HG03039 (cell line): ENCODE data around the gene STK11IP.
A peak's percentile ranks its signal among the peaks of the same experiment; 100 is the strongest.

Experiments
- ATAC-seq: cut with Tn5 transposase; IDR thresholded peaks from one replicate; pipeline ENCODE4 v1.9.1; 2021; ENCODE audit warnings: mild to moderate bottlenecking, moderate library complexity; ENCODE audit not compliant: unreplicated experiment

Gene STK11IP, protein sequence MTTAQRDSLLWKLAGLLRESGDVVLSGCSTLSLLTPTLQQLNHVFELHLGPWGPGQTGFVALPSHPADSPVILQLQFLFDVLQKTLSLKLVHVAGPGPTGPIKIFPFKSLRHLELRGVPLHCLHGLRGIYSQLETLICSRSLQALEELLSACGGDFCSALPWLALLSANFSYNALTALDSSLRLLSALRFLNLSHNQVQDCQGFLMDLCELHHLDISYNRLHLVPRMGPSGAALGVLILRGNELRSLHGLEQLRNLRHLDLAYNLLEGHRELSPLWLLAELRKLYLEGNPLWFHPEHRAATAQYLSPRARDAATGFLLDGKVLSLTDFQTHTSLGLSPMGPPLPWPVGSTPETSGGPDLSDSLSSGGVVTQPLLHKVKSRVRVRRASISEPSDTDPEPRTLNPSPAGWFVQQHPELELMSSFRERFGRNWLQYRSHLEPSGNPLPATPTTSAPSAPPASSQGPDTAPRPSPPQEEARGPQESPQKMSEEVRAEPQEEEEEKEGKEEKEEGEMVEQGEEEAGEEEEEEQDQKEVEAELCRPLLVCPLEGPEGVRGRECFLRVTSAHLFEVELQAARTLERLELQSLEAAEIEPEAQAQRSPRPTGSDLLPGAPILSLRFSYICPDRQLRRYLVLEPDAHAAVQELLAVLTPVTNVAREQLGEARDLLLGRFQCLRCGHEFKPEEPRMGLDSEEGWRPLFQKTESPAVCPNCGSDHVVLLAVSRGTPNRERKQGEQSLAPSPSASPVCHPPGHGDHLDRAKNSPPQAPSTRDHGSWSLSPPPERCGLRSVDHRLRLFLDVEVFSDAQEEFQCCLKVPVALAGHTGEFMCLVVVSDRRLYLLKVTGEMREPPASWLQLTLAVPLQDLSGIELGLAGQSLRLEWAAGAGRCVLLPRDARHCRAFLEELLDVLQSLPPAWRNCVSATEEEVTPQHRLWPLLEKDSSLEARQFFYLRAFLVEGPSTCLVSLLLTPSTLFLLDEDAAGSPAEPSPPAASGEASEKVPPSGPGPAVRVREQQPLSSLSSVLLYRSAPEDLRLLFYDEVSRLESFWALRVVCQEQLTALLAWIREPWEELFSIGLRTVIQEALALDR

DNA sequence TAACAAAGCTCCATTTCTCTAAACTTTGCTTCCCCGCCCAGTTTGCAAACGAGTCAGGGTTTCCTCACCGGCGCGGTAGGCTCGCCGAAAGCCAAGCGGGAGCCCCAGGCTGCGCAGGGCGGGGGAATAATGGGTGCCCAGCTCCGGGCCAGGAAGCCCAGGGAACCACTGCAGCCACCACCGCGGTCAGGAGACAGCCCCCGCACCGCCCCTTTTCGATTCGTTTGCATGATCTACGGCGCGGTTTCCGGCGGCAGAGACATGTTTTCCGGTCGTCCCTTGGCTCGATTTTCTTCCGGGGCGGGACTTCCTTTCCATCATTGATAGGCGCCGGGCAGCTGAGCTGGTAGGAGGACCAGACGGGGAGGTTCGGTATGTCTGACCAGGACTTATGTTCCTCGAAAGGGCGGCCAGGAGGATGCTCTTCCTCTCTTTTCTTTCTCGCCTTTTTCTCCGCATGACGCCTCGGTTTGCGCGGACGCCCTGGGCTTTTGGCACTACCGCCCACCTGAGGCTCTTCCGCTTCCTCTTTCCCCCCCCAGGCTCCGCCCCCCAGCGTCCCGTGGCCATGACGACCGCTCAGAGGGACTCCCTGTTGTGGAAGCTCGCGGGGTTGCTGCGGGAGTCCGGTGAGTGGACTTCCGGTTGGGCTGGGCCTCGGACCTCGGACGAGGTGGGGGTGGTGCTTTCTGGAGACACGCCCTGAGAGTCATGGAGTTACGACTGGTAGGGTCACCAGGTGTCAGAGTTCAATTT, at the start of gene STK11IP:
STK11IP (plus strand) TSS at position 306 of the 756 bp plus-strand sequence; CDS start at position 569, 263 bp downstream.
- ATAC-seq: peak; percentile 88

DNA sequence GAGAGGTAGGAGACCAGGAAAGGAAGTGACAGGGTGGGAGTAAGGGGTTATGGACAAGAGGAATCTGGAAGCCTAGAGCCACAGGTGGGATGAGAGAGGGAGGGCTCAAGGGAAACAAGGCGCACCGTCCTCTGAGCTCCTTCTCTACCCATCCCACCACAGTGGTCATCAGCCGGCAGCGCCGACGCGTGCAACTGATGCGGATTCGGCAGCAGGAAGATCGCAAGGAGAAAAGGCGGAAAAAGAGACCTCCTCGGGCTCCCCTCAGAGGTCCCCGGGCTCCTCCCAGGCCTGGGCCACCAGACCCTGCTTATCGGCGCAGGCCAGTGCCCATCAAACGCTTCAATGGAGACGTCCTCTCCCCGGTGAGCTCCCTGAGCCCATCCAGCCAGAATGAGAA, 48.7 kb upstream of the STK11IP start:
- no peak for ATAC-seq

DNA sequence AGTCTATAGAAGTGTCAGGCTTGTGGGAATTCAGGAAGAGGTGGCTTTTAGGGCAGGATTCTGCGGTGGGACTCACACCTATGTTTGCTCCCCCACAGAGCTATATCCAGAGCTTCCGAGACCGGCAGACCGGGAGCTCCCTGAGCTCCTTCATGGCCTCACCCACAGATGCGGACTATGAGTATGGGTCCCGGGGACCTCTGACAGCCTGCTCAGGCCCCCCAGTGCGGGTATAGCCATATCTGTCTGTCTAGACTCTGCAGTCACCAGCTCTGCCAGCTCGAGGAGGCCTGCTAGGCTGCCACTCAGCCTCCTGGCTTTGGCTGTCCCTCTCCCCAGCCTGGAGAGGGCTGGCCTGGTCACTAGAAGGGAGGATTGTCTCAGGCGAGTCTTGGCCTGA, 48.0 kb upstream of the STK11IP start:
- no peak for ATAC-seq

DNA sequence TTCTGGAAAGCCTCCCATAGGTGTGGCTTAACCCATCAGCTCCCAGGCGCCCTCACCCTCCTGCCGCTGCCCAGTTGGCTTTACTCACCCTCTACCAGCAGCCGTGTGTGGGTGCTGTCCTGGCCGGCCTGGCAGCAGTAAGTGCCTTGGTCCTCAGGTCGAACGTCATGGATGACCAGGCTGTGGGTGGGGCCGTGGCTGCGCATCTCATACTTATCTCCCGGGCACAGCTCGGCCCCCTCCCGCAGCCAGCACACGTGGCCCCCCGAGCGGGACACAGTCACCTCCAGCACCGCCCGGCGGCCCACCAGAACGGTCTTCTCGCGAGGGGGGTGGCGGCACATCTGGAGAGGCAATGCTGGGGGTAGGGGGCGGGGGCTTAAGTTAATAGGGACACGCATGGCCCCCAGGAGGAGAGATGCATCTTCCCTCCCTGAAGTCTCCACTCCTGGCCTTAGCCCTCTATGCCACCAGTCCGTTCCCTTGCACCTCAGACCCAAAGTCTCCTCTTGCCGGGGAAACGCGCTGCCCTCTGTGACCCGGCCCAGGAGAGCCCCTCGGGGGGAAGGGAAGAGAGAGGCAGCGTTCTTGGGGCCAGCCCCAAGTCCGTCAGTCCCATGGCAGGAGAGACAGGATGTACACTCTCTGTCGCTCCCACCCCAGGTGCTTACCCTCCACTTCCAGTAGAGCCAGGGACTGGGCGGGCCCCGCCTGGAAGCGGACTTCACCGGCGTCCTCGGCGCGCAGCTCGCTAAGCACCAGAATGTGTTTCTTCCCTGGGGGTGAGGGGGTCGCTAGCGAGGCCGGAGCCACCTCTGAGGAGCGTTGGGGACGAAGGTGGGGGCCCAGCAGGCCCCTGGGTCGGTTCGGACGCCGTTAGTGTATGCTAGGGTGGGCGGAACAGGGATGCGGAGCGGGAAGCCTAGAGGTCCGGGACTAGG, 45.9 kb upstream of the STK11IP start:
- peak; percentile 4 for ATAC-seq

DNA sequence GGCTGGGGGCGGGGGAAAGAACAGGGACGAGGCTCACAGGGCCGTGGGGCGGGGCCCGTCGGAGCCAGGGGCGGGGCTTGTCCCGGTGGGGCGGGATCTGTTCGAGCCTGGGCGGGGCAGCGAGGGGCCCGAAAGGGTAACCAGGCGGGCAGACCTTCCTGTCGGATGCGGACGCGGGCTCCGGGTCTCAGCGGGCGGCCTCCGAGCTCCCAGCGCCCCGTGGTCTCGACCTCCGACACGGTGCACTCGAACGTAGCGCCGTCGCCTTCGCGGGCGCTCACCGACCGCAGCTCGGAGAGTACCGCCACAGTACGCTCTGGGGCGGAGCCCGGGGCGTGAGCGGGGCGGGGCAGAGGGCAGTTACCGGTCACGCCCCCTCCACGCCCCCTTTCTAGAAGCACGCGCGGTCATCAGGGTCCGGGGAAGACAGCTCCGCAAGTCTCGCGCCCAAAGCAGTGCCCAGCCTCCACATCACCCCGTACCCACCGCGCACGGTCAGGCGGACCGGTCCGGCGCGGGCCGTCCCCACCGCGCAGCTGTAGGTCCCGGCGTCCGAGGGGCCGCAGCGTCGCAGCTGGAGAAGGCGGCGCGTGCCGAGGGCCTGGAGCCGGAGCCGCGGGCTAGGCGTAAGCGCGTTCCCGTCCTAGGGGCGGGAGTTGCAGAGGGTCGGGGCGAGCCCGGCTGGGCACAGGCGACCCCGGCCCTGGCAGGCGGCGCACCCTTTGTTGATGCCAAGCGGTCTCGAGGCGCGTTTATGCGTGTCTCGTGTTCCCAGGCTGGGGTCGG, 45.1 kb upstream of the STK11IP start:
- peak; percentile 85 for ATAC-seq

GRCh38 chr2:219553168-219553417, 44.6 kb upstream of the STK11IP start:
- ATAC-seq: no peak

GRCh38 chr2:219553463-219553963, 44.1 kb upstream of the STK11IP start:
- ATAC-seq: no peak

- ATAC-seq: no peak
Measured at GRCh38 chr2:219554350-219554749, 43.3 kb upstream of the STK11IP start.

DNA sequence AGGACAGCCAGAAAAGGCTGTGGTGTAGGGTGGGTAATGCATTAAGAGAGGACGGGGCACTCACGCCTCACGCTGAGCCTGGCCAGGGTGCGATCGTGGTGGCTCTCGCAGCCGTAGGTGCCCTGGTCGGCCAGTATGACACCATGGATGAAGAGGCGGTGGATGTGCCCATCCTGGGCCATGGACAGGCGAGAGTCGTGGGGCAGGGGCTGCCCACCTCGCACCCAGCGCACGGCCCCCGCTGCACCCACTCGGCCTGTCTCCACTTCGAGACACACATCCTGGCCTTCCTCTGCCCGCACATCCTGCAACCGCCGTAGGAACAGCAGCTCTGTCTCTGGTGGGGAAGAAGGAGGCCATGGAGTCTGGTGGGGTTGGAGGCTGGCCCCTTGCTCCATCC, 41.7 kb upstream of the STK11IP start:
- no peak for ATAC-seq

DNA sequence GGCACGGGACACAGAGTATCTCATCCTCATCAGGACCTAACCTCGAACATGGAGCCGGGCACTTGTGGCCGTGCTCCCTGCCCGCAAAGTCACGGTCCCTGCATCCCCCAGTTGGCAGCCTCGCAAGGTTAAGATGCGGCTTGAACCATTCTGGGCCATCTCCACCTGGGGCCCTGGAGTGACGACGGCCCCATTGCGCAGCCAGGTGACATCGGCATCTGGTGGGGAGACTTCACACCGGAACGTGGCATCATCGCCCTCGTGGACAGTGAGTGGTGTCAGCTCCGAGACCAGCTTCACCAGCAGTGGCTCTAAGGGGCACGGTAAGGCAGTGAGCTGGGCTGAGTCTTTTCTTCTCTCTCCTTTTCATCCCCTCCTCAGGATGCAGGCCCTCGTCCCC, 41.2 kb upstream of the STK11IP start:
- ATAC-seq: no peak

DNA sequence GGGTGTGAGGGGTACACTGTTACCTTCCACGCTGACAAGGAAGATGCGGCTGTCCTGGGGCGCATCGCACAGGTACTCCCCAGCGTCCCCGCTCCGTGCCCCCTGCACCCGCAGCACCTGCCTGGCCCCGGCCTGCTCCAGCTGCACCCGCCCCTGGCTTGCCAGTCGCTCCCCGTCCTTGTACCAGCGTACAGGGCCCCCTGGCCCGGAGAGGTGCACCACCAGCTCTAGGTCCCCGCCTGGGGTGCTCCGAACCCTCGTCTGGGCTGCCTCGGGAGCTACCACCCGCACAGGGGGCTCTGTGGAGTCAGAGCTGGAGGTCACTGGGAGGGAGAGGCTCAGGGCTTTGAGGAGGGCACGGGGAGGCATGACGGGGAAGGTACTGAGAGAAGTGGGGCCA, 40.3 kb upstream of the STK11IP start:
- ATAC-seq: no peak

GRCh38 chr2:219557791-219558785, 39.6 kb upstream of the STK11IP start:
- ATAC-seq: no peak

DNA sequence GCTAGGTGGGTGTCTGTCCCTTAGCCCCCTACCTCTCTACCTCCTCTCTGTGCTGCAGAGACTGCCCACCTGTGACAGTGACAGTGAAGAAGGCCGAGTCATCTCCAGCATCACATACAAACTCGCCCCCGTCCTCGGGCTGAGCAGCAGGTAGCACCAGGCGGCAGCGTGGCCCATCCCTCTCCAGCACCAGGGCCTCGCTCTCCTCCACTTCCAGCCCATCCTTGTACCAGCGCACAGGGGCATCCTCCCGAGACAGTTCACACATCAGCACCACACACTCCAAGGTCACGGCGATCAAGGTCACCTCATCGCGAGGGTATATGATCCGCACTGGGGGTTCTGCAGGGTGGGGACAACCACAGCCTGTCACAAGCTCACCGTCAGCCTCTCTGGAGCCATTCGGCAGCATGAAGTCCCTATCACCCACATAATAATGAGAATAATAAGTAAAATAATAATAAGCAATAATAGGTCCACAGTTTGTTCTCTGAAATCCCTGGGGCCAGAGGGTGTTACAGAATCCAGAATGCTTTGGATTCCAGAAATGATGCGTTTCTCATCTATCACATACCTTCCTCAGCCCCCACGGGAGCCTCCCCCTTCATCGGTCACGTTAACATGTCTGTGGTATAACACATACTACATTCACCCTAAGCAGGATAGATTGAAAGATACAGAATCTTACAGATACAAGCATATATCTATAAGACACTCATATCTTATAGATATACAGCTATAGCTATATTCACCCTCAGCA, 38.3 kb upstream of the STK11IP start:
- ATAC-seq: no peak

DNA sequence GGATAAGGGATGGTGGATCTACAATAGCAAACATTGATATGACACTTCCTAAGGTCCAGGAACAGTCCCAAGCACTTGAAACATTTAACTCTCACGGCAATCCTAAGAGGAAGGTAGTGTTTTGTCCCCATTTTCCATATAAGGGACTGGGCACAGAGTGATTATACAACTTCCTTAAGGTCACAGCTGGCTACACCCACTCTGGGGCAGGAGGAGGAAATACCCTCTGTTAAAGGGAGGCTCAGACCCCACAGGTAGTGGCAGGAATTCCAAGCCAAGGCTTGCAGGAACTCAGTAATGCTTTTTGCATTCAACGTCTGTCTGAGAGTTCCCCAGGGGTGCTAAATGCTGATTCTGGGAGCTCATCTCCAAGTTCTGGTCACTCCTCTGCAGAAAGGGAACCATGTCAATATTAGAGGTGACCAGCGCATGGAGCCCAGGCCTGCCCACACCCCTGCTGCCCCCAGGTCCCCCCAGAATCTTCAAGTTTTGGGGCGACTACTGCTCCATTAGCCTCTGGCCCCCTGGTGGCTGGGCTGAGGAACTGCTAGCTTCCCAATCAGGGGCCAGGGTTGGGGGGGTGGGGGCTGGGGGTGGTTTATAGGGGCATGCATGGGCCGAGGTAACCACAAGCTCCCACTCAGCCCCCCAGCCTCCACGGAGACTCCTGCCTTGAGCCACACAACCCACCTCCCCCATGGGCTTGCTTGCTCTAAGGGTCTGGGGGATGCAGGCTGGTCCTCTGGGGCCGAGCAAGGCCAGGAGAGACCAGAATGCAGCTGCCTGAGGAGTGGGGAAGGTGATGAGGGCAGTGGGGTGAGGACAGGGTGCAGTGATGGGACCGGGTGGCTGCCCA, 37.4 kb upstream of the STK11IP start:
- ATAC-seq: no peak

- no peak for ATAC-seq
Measured at GRCh38 chr2:219560893-219561178, 36.8 kb upstream of the STK11IP start.
